Breast epithelium (tissue), 4 donors: Measurements from ENCODE around the gene FAM3D. TPM values are rescaled to one million over a fixed set of nuclear protein-coding genes. Genes with fewer than 3 reads are reported as not detected.
A peak's percentile ranks its signal among the peaks of the same experiment; 100 is the strongest.

Experiments
- DNase-seq, 2 donors: peaks; one replicate each; pipeline ENCODE4 v3.0.0-alpha.2; 2019; ENCODE audit warnings: low spot score in 2 of 2
- H3K27ac ChIP-seq, 2 donors: fragments of 200-600 bp; sonication (generic) in 1 of 2; one replicate each; pipeline ENCODE4 v1.5.1; 2016 to 2019; ENCODE audit warnings: mild to moderate bottlenecking in 1 of 2
- H3K27me3 ChIP-seq, 2 donors: fragments of 200-600 bp; sonication (generic) in 1 of 2; one replicate each; pipeline versions ENCODE4 v1.5.1 to v1.6.0; 2017 to 2019; ENCODE audit warnings: control low read depth in 1 of 2, mild to moderate bottlenecking in 1 of 2
- H3K36me3 ChIP-seq: fragments of 200-600 bp; one replicate; pipeline ENCODE4 v1.5.1; 2019
- H3K4me1 ChIP-seq, 2 donors: fragments of 200-600 bp; sonication (generic); one replicate each; pipeline ENCODE4 v1.5.1; 2016 to 2019; ENCODE audit warnings: control low read depth in 1 of 2
- H3K4me3 ChIP-seq, 3 donors: fragments of 200-600 bp; sonication (generic); 1 replicate in 2 of 3; 2 replicates in 1 of 3; pipeline ENCODE4 v1.5.1; 2016 to 2019; ENCODE audit warnings: mild to moderate bottlenecking in 3 of 3, moderate library complexity in 2 of 3
- H3K9me3 ChIP-seq, 2 donors: fragments of 200-600 bp; sonication (generic) in 1 of 2; one replicate each; pipeline ENCODE4 v1.5.1; 2016 to 2019; ENCODE audit warnings: control low read depth in 1 of 2
- POLR2A ChIP-seq: fragments of 450-650 bp; IDR thresholded peaks from one replicate; pipeline ENCODE4 v1.6.1; 2016; ENCODE audit warnings: antibody characterized with exemption, mild to moderate bottlenecking, moderate library complexity
- POLR2AphosphoS5 ChIP-seq, 3 donors: sonication (generic); formaldehyde crosslinking; IDR thresholded peaks; one replicate each; pipeline ENCODE4 v1.6.1; 2017; ENCODE audit warnings: antibody characterized with exemption in 3 of 3
- intact Hi-C: fragments of 100-400 bp; cut with DNase I; formaldehyde crosslinking; loops from one replicate; pipeline ENCODE4 v1.15.1; 2023; ENCODE audit warnings: low total_unique reads
- total RNA-seq, 3 donors: library from RNA; depleted of rRNA; stranded (reverse); fragments of >200 nt; gene quantifications; one replicate each; pipeline ENCODE4 v1.1.0, GENCODE V29; 2016
- TF ChIP-seq, protein P1 (sequence below), 3 donors: fragments of 450-650 bp; IDR thresholded peaks; one replicate each; pipeline ENCODE4 v1.5.1; 2016 to 2017; ENCODE audit warnings: antibody characterized with exemption in 3 of 3, mild to moderate bottlenecking in 3 of 3, moderate library complexity in 3 of 3

FAM3D gene
- total RNA-seq, 3 donors from 2014 or later, result 4.3 to 17.6 TPM; not detected in 1

DNA sequence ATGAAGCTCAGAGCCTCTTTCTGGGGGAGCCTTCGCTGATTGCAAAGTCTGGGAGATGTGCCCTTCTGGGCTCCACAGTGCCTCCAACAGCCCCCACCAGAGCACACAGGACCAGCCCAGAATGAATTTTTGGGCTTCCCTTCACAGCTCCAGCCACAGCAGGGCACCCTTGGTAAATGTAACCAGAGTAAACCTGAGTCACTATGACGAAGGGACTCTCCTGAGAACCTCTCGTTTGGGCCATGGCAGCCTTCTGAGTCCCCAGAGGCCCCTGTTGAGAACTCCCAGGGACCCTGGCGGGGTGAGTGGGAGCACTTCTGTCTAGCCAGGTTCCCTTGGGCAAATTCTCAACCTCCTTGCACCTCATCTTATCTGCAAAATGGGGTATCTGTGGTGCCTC, 20.8 kb downstream of the FAM3D start:
- no peak overlapping the region for H3K4me3 ChIP-seq
- no peaks in the 10 kb centered on the region for H3K4me1 ChIP-seq
- H3K27ac ChIP-seq, result no peak overlapping the region
- no peak for TF ChIP-seq POLR2AphosphoS5 (IDR thresholded peaks at IDR 0.05)
- no peak for TF ChIP-seq POLR2A
- no peak for DNase-seq
- intact Hi-C loops, result no loop called here
- H3K27me3 ChIP-seq, result no peaks in the 10 kb centered on the region
- H3K9me3 ChIP-seq, result peaks cover 4 to 5% of the 10 kb centered on the region in 2 donors
- no peaks in the 10 kb centered on the region for H3K36me3 ChIP-seq

DNA sequence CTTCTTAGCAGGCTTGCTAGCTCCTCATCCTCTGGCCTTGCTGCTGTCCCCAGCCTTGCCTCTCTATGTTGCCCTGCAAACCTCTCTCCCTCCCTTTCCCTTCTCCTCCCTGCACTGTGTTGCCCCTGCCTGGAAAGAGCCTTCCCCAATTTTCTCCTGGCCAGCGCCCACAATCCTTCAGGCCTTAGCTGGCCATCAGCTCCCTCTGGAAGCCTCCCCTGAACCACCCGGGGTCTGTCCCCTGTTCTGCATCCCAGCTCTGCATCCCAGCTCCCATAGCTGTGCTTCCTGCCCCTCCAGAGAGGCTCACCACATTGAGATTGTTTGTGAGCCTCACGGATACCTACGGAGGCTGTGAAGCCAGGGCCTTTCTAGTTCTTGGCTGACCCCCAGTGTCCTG, 23.7 kb downstream of the FAM3D start:
- intact Hi-C loops, result no loop called here
- Histone ChIP-seq H3K4me3 (no peak overlapping the region), H3K4me1 (no peaks in the 10 kb centered on the region)

DNA sequence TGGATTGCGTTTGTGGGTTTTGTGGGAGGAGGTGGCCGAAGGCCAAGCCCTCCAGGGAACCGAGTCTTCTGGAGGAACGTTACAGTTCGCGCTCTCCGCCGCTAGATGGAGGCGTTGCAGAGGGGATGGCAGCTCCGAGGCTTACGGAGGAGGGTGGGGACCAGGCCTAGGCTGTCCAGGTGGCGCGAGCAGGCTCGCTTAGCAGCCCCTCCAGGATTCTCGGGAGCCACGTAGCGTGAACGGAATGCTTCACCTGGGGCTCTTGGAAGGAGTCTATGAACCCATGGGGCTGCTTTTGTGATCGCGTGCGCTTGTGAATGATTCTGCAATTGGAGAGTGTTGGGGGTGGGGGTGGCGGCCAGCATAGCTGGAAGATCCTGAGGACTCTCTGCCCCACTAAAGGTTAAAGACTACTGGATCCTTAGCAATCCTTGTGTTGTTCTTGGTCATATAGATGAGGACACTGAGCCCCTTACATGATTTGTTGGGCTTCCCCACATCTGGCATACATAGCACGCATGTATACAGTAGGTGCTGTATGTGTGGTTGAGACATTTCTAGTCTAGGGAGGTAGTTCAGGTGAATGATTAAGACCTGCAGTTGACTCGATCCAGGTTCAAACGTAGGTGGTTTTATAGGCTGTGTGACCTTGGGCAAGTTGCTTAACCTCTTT, 25.7 kb downstream of the FAM3D start:
- peak; percentile 51 to 76 for DNase-seq
- H3K4me3 ChIP-seq, result no peak overlapping the region
- H3K27me3 ChIP-seq, result no peaks in the 10 kb centered on the region
- no peaks in the 10 kb centered on the region for H3K9me3 ChIP-seq
- intact Hi-C loops, result no loop called here
- H3K4me1 ChIP-seq, result no peaks in the 10 kb centered on the region
- TF ChIP-seq POLR2A (no peak), POLR2AphosphoS5 (IDR thresholded peaks at IDR 0.05) (peak in 1 of 3 donors; percentile 35)
- TF ChIP-seq, protein P1, sequence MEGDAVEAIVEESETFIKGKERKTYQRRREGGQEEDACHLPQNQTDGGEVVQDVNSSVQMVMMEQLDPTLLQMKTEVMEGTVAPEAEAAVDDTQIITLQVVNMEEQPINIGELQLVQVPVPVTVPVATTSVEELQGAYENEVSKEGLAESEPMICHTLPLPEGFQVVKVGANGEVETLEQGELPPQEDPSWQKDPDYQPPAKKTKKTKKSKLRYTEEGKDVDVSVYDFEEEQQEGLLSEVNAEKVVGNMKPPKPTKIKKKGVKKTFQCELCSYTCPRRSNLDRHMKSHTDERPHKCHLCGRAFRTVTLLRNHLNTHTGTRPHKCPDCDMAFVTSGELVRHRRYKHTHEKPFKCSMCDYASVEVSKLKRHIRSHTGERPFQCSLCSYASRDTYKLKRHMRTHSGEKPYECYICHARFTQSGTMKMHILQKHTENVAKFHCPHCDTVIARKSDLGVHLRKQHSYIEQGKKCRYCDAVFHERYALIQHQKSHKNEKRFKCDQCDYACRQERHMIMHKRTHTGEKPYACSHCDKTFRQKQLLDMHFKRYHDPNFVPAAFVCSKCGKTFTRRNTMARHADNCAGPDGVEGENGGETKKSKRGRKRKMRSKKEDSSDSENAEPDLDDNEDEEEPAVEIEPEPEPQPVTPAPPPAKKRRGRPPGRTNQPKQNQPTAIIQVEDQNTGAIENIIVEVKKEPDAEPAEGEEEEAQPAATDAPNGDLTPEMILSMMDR (IDR thresholded peaks at IDR 0.05), result peak; percentile 42 to 89 (median 79)
- no peaks in the 10 kb centered on the region for H3K36me3 ChIP-seq
- H3K27ac ChIP-seq, result no peak overlapping the region

More for the DNA sequence above, 23.7 kb downstream of the FAM3D start:
- no peak overlapping the region for H3K27ac ChIP-seq
- no peaks in the 10 kb centered on the region for H3K27me3 ChIP-seq
- no peak for DNase-seq
- no peaks in the 10 kb centered on the region for H3K36me3 ChIP-seq
- no peak for TF ChIP-seq POLR2AphosphoS5 (IDR thresholded peaks at IDR 0.05)
- TF ChIP-seq, protein P1 (IDR thresholded peaks at IDR 0.05), result no peak
- TF ChIP-seq POLR2A, result no peak
- H3K9me3 ChIP-seq, result peaks cover 0 to 2% of the 10 kb centered on the region in 2 donors

DNA sequence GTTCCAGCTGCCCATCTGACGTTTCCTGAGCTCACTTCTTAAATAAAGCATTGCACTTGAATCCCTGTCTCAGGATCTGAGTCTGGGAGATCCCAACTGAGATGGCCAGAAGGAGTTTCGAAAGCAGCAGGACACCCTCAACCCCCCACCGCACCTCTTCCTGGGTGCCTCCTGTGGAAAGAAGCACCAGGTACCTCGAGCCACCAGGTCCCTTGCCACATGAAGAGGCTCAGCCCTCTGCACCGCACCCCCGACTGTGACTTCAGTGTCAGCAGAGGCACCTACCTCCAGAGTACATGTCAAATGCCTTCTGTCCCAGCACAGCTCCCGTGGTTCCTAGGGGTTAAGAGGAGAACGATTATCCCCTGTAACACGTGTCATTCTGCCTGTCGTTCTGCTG, 26.7 kb downstream of the FAM3D start:
- Histone ChIP-seq H3K27ac (no peak overlapping the region), H3K27me3 (no peaks in the 10 kb centered on the region), H3K4me1 (no peaks in the 10 kb centered on the region), H3K4me3 (no peak overlapping the region), H3K9me3 (no peaks in the 10 kb centered on the region), H3K36me3 (no peaks in the 10 kb centered on the region)
- TF ChIP-seq POLR2AphosphoS5 (IDR thresholded peaks at IDR 0.05) (no peak), POLR2A (no peak)
- TF ChIP-seq, protein P1 (IDR thresholded peaks at IDR 0.05), result no peak
- intact Hi-C loops, result no loop called here
- no peak for DNase-seq

DNA sequence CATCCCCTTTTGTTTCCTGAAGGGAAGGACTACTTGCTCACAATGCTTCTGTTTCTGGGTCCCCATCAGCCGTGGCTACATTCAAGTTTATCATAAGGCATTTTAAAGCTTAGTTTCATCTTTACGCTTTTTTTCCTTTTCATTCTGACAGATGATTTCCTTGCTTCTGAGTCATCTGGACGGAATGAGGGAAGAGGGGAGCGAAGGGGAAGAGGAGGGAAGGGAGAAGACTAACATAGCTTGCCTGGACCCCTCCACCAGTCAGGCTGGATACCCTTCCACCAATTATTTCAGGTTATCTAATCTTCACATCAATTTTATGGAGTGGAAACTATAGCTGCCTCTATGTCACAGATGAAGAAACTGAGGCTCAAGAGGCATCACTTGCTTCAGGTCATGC, 27.6 kb downstream of the FAM3D start:
- TF ChIP-seq POLR2A, result no peak
- Histone ChIP-seq H3K9me3 (no peaks in the 10 kb centered on the region), H3K36me3 (no peaks in the 10 kb centered on the region), H3K4me3 (no peak overlapping the region), H3K27ac (no peak overlapping the region), H3K27me3 (no peaks in the 10 kb centered on the region), H3K4me1 (no peaks in the 10 kb centered on the region)
- intact Hi-C loops, result no loop called here
- no peak for DNase-seq

DNA sequence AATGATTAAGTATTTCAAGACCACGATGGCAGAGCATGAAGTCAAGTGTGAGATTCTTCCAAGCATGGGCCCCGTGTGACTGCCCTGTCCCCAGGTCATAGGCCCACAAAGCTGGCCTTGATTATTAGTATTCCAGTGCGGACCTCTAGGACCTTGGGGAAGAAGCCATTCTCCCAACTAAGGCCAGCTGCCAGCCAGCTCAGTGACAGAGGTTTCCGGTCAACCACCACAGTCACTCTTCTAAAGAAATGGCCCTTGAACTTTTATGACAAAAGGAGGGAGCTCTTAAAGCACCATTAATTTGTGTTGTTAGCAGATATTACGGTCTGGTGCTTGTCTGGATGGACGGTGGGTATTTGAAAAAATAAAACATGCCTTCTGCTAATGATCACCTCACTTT, 28.0 kb downstream of the FAM3D start:
- Histone ChIP-seq H3K9me3 (no peaks in the 10 kb centered on the region), H3K27me3 (no peaks in the 10 kb centered on the region), H3K4me3 (no peak overlapping the region), H3K4me1 (no peaks in the 10 kb centered on the region), H3K27ac (no peak overlapping the region), H3K36me3 (no peaks in the 10 kb centered on the region)
- intact Hi-C loops, result no loop called here
- no peak for DNase-seq
- TF ChIP-seq POLR2A, result no peak
- TF ChIP-seq, protein P1 (IDR thresholded peaks at IDR 0.05), result no peak
- TF ChIP-seq POLR2AphosphoS5 (IDR thresholded peaks at IDR 0.05), result no peak
